GM21825 (cell line): ENCODE data around the gene DSTYK.
"Not testable (repeated sequence)": the region's sequence is repeated elsewhere in the genome, so short reads cannot be mapped to it uniquely, and the experiment has no call there.

Source experiments
- ATAC-seq: cut with Tn5 transposase; IDR thresholded peaks from one replicate; pipeline ENCODE4 v1.9.1; 2021; ENCODE audit warnings: mild to moderate bottlenecking, moderate library complexity; ENCODE audit not compliant: unreplicated experiment

The DSTYK gene

GRCh38 chr1:205179842-205180241 is 31.7 kb downstream of the DSTYK start:
- no peak for ATAC-seq

GRCh38 chr1:205172729-205173366 is 38.7 kb downstream of the DSTYK start:
- no peak for ATAC-seq

DNA sequence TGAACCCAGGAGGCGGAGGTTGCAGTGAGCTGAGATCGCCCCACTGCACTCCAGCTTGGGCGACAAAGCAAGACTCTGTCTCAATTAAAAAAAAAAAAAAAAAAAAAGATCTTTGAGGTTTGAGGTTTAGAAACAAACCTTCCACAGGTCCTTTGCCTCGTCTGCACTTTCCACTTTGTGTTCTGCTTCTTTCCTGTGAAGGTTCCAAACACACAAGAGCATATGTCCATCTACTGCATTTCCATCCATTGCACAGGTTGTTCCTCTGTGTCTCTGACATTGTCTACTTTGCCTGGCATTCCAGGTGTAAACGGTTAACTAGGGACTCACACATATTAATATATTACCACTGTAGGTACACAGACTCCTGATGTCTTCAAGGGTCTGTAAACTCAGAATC is 40.1 kb downstream of the DSTYK start:
- no peak for ATAC-seq

DNA sequence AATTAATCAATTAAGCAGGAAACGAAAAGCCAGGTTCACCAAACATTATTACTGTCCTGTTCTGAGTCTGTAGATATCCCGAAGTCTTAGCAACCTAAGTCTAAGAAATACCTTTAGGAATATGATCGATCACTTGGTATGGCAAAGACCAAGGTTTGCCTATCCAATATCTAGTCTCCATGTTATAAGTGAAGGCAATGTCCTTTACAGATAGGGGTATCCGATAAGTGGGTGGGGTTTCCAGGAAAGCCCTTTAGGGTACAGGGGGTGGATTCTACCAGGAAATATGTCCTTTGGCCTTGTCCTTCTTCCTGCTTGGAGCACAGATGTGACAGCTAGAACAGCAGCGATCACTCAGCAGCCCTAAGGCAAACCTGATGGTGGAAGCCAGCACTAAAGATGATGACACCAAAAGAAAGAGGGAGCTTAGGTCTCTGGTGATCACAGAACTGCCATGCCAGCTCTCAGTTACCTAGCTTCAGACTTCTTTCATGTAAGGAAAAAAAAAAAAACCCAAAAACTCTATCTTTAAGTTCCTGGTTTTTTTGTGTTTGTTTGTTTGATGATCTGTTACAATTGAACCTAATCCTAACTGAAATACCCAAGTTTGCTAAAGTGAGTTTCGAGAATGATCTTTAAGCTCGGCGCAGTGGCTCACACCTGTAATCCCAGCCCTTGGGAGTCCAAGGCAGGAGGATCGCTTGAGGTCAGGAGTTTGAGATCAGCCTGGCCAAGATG is 40.8 kb downstream of the DSTYK start:
- no peak for ATAC-seq

DNA sequence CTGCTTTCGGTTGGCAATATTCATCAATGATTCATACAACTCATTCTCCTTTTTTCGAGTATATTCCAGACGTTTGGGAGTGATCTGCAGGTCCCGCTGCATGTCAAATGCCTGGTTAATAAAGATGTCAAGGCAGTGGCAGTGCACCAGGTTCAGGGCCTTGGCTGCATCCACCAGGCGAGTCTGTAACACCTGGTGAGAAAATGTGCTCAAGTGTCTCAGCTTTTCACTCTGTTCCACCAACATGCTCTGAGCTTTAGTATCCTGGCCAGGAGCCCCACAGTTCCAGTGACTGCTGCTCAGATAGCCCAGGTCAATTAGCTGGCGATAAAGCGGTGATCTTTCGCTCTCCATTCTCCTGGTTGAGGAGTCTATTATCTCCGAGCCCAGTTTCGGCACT is 42.3 kb downstream of the DSTYK start:
- ATAC-seq = no peak

- no peak for ATAC-seq
These were observed 43.2 kb downstream of the DSTYK start for GRCh38 chr1:205168291-205168690.

- ATAC-seq = no peak
These were observed 49.2 kb downstream of the DSTYK start for GRCh38 chr1:205162301-205162700.

DNA sequence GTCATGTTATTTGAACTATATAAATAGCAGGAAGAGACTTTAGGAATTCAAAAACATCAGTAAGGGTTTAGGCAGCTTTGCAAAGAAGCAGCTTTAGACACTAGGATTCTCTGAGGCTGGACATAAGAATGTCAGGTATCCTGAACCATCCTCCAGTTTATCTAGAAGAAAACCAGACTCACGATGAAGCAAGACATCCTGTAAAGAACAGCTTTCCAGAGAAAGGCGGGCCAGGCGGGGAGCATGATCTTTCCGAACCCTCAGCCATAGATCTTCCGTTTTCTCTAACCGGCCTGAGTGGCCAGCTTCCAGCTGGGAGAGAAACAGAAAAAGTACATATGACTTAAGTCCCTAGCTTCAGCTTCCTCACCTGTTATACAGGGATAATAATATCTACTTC is 50.4 kb downstream of the DSTYK start:
- no peak for ATAC-seq

- ATAC-seq = no peak
These were observed 53.4 kb downstream of the DSTYK start for GRCh38 chr1:205158048-205158616.

- ATAC-seq = not testable (repeated sequence)
These were observed 55.7 kb downstream of the DSTYK start for GRCh38 chr1:205155665-205156377.

- no peak for ATAC-seq
These were observed 59.0 kb downstream of the DSTYK start for GRCh38 chr1:205152505-205152904.

DNA sequence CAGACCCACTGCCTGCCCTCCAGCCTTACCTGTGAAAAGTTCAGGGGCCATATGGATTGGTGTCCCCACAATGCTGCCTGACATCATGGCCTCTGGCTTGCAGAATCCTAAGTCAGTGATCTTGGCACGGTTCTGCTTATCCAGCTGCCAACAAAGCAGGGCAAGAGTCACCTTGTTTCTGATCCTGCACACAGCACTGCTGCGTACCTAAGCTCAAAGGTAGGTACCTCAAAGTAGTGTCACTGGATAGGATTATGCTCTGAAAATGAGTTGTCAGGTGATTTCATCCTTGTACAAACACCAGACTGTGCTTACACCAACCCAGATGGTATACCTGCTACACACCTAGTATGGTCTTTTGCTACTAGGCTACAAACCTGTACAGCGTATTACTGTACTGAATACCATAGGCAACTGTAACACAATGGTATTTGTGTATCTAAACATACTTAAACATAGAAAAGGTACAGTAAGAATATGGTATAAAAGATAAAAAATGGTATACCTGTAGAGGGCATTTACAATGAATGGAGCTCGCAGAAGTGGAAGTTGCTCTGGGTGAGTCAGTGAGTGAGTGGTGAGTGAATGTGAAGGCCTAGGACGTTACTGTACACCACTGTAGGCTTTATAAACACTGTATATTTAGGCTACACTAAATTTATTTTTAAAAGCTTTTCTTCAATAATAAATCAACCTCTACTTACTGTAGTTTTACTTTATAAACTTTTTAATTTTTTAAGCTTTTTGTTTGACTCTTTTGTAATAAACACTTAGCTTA is 60.7 kb downstream of the DSTYK start:
- ATAC-seq = no peak

GRCh38 chr1:205147191-205147835 is 64.2 kb downstream of the DSTYK start:
- ATAC-seq = no peak

GRCh38 chr1:205144751-205145150 is 66.8 kb downstream of the DSTYK start:
- ATAC-seq = no peak

DNA sequence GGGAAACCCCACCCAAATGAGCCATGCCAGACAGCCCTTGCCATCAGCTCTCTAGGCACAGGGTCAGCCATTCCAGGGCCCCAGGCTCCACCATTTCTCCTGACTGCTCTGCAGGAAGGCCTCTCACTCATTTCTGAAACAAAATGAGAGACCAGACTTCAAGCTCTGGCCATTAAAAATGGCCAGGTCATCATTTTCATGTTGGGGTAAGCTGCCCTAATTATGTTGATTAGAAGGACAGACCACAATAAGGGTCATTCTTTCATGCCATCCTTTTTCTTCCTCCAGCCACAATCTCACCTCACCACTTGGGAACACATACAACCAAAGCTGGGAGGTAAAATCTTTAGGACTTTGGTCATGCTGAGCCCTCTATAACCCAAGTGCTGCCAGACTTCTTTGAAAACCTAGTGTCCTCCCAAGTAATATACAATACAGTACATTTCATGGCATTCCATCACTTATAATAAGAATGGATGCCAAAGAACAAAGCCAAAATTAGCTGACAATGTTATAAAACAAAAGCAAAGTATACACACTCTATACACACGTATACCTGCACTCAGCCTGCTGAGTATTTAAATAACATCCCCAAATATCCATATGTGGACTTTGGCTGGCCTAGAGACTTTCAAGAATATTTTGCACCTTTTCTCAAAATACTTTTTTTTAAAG is 67.3 kb downstream of the DSTYK start:
- no peak for ATAC-seq

- ATAC-seq = no peak
These were observed 69.4 kb downstream of the DSTYK start for GRCh38 chr1:205142102-205142469.

DNA sequence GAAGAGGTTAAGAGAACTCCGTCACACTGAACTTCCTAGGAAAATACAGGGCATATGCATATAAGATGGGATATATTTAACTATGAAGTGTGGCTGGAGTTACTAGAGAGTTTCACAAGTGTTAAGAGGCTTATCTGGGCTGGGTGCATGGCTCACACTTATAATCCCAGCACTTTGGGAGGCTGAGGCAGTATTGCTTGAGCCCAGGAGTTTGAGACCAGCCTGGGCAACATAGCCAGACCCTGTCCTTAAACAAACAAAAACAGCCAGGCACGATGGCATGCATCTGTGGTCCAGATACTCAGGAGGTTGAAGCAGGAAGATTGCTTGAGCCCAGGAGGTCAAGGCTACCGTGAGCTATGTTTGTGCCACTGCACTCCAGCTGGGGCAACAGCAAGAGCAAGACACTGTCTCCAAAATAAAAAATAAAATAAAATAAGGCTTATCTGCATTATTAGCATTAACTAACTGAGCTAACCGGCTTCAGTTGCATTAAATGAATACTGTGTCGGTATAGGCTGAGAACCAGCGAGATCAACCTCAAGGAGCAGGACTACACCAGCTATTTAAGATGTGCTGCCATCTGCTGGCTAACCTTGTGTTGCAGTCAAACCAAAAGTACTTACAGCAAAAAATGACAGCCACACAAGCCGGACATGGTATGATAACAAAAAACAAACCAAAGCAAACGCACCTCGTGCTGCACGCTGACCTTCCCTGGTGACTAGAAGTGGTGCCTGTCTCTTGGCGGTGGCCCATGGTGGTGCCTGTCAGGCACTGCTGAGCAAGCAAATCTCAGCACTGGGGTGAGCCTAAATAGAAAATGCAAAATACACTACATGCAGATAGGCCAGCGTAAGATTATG is 70.0 kb downstream of the DSTYK start:
- no peak for ATAC-seq

DNA sequence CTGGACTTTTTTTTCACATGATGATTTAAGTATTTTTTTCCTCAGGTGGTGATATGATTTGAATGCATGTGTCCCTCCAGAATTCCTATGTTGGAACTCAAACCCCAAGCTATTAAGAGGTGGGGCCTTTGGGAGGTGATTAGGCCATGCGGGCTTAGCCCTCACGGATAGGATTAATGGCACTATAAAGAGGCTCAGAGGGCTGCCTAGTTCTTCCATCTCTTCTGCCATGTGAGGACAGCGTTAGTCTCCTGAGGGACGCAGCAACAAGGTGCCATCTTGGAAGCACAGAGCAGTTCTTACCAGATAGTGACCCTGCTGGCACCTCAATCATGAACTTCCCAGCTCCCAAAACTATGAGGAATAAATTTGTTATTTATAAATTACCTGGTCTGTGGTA is 71.4 kb downstream of the DSTYK start:
- no peak for ATAC-seq

DNA sequence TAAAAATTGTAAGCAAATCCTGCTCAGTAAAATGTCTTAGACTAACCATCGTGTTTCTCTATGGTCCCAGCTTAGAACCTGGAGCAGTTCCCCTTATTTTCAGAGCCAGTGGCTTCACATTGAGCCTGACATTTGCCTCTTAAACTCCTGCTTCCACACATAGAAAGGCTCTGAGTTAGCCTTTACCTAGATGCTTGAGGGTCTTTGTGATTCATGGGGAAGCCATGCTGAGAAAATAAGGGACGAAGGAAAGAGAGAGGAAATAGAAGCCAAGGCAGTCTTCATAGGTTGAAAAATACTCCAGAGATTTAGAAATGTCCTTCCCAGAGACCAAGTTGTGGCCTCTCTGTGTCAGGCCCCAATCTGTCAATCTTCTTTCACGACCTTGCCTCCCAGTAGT is 73.6 kb downstream of the DSTYK start:
- ATAC-seq = no peak
